ENCODE measurements around the gene WWC1. TPM values are rescaled to one million over a fixed set of nuclear protein-coding genes. Genes with fewer than 3 reads are reported as not detected.

WWC1 gene
- total and polyA plus RNA-seq, 10 of the 15 experiments (the other 5 are each of a cell fraction or from before 2014, with no cell fraction given) = 0.50 to 7.8 (median 2.5) TPM

DNA sequence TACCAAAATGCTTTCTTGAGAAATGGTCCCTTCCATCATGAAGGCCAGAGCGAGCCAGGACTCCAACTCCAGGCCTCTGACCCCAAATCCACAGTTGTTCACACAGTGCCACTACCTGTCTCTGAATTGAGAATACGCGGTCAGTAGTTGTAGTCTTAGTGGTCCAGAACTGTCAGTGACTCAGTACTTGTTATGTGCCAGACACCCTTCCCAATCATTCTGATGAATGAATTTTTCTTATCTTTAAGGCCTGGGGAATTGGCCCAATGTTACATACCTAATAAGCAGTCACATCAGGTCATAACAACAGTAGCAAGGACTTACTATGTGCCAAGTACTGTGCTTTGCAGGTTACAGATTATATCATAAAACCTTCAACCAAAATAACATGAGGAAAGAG, 122.2 kb downstream of the WWC1 start:
- H3K9me3 ChIP-seq (replicated peaks; ENCODE audit: control insufficient read depth, insufficient read depth, low read length) = no peaks in the 10 kb centered on the region
- intact Hi-C loops (cut with micrococcal nuclease; ENCODE audit: unreplicated experiment) = no loop called here
- SMC1A ChIA-PET (ENCODE audit: uncharacterized antibody, unreplicated experiment) = no interaction called here
- no TSS peak for BruUV-seq (replicated peaks)
- in situ Hi-C loops (cut with MboI) = no loop called here
- FAIRE-seq = no peak
- H3K4me3 ChIP-seq = no peak overlapping the region
- no peak overlapping the region for H3K4me2 ChIP-seq (ENCODE audit: control insufficient read depth, insufficient read depth)
- peaks cover 11% of the 10 kb centered on the region for H3K4me1 ChIP-seq (ENCODE audit: control insufficient read depth, insufficient read depth, low read length)
- no peaks in the 10 kb centered on the region for H3K27me3 ChIP-seq (replicated peaks in 1 of 2; ENCODE audit: control insufficient read depth in 2 of 2, insufficient read depth in 2 of 2, low read length in 1 of 2)
- POLR2A ChIA-PET = no interaction called here
- no peaks in the 10 kb centered on the region for H3K79me2 ChIP-seq (ENCODE audit: control insufficient read depth, insufficient read depth, low read length)
- CTCF ChIA-PET = no interaction called here
- H3K9ac ChIP-seq (ENCODE audit: control insufficient read depth, insufficient read depth, low read length) = no peak overlapping the region
- 98% methylated on average over 3 of the region's 3 CpGs for WGBS (ENCODE audit: insufficient coverage, insufficient replicate concordance, low lambda C conversion rate, missing lambda C conversion rate)
- H3K27ac ChIP-seq (ENCODE audit: control insufficient read depth, insufficient read depth) = no peak overlapping the region
- DNase-seq (ENCODE audit: low read depth, low spot score) = no peak
- H3K36me3 ChIP-seq (ENCODE audit: control insufficient read depth in 2 of 2, insufficient read depth in 2 of 2, low read length in 1 of 2) = no peaks in the 10 kb centered on the region
- RAD21 ChIA-PET (ENCODE audit: unreplicated experiment) = no interaction called here
- H2AFZ ChIP-seq (ENCODE audit: control insufficient read depth, low read depth, low read length) = no peak overlapping the region
- TF ChIP-seq FOXM1 (IDR thresholded peaks at IDR 0.05; ENCODE audit: low read depth, low read length) (no peak), NR2F1 (conservative IDR thresholded peaks at IDR 0.05) (no peak), CHD4 (IDR thresholded peaks at IDR 0.05) (no peak), ZSCAN29 (IDR thresholded peaks at IDR 0.05) (no peak), MYB (IDR thresholded peaks at IDR 0.05; ENCODE audit: borderline replicate concordance, low read depth, low read length) (no peak), ASH2L (IDR thresholded peaks at IDR 0.05; ENCODE audit: borderline replicate concordance, low read depth) (no peak), CREM (IDR thresholded peaks at IDR 0.05; ENCODE audit: low read depth) (no peak), POLR2AphosphoS2 (IDR thresholded peaks at IDR 0.05; ENCODE audit: low read depth, low read length) (no peak), E2F4 (IDR thresholded peaks at IDR 0.05; ENCODE audit: low read depth, low read length) (no peak), ETV6 (conservative IDR thresholded peaks at IDR 0.05 in 1 of 2, IDR thresholded peaks at IDR 0.05 in 1 of 2; ENCODE audit: borderline replicate concordance in 1 of 2, low read depth in 1 of 2) (no peak), SUPT20H (IDR thresholded peaks at IDR 0.05; ENCODE audit: borderline replicate concordance, control insufficient read depth, low read depth, low read length) (no peak), TCF12 (IDR thresholded peaks at IDR 0.05; ENCODE audit: low read depth, low read length) (no peak), NRF1 (conservative IDR thresholded peaks at IDR 0.05; ENCODE audit: low read depth, low read length) (no peak)
- TF ChIP-seq, protein P1, sequence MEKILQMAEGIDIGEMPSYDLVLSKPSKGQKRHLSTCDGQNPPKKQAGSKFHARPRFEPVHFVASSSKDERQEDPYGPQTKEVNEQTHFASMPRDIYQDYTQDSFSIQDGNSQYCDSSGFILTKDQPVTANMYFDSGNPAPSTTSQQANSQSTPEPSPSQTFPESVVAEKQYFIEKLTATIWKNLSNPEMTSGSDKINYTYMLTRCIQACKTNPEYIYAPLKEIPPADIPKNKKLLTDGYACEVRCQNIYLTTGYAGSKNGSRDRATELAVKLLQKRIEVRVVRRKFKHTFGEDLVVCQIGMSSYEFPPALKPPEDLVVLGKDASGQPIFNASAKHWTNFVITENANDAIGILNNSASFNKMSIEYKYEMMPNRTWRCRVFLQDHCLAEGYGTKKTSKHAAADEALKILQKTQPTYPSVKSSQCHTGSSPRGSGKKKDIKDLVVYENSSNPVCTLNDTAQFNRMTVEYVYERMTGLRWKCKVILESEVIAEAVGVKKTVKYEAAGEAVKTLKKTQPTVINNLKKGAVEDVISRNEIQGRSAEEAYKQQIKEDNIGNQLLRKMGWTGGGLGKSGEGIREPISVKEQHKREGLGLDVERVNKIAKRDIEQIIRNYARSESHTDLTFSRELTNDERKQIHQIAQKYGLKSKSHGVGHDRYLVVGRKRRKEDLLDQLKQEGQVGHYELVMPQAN (conservative IDR thresholded peaks at IDR 0.05) = no peak
- TF ChIP-seq, protein P2, sequence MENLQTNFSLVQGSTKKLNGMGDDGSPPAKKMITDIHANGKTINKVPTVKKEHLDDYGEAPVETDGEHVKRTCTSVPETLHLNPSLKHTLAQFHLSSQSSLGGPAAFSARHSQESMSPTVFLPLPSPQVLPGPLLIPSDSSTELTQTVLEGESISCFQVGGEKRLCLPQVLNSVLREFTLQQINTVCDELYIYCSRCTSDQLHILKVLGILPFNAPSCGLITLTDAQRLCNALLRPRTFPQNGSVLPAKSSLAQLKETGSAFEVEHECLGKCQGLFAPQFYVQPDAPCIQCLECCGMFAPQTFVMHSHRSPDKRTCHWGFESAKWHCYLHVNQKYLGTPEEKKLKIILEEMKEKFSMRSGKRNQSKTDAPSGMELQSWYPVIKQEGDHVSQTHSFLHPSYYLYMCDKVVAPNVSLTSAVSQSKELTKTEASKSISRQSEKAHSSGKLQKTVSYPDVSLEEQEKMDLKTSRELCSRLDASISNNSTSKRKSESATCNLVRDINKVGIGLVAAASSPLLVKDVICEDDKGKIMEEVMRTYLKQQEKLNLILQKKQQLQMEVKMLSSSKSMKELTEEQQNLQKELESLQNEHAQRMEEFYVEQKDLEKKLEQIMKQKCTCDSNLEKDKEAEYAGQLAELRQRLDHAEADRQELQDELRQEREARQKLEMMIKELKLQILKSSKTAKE (IDR thresholded peaks at IDR 0.05; ENCODE audit: low read depth, poor library complexity, severe bottlenecking) = no peak
- TF ChIP-seq, protein P3, sequence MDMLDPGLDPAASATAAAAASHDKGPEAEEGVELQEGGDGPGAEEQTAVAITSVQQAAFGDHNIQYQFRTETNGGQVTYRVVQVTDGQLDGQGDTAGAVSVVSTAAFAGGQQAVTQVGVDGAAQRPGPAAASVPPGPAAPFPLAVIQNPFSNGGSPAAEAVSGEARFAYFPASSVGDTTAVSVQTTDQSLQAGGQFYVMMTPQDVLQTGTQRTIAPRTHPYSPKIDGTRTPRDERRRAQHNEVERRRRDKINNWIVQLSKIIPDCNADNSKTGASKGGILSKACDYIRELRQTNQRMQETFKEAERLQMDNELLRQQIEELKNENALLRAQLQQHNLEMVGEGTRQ (IDR thresholded peaks at IDR 0.05; ENCODE audit: borderline replicate concordance, low read depth, low read length) = no peak
- no peaks in the 10 kb centered on the region for H4K20me1 ChIP-seq (ENCODE audit: control insufficient read depth, insufficient read depth)
- ATAC-seq = no peak
